Ovary (tissue), 3 donors: ENCODE measurements around the gene TPCN2.

ENCODE experiments used
- CTCF ChIP-seq, 3 donors: fragments of 450-650 bp in 2 of 3; fragments of 200-600 bp in 1 of 3; IDR thresholded peaks; one replicate each; pipeline versions ENCODE4 v1.5.1 to v1.8.0; 2016 to 2022; ENCODE audit warnings: antibody characterized with exemption in 3 of 3, mild to moderate bottlenecking in 1 of 3
- EP300 ChIP-seq: sonication (generic); formaldehyde crosslinking; IDR thresholded peaks from one replicate; pipeline ENCODE4 v1.6.1; 2017; ENCODE audit warnings: antibody characterized with exemption
- donor health status: DM: no; HTN: no; CAD: no.

GRCh38 chr11:69144316-69145049, 95.8 kb downstream of the TPCN2 start:
- TF ChIP-seq EP300 (no peak), CTCF (IDR thresholded peaks at IDR 0.05) (no peak)
